GM21737 (cell line): ENCODE results near the gene SRP9.
"Not testable (repeated sequence)": the region's sequence is repeated elsewhere in the genome, so short reads cannot be mapped to it uniquely, and the experiment has no call there.

Experiments
- ATAC-seq: cut with Tn5 transposase; IDR thresholded peaks from one replicate; pipeline ENCODE4 v1.9.1; 2021; ENCODE audit warnings: mild to moderate bottlenecking, moderate library complexity; ENCODE audit not compliant: unreplicated experiment

Gene SRP9

DNA sequence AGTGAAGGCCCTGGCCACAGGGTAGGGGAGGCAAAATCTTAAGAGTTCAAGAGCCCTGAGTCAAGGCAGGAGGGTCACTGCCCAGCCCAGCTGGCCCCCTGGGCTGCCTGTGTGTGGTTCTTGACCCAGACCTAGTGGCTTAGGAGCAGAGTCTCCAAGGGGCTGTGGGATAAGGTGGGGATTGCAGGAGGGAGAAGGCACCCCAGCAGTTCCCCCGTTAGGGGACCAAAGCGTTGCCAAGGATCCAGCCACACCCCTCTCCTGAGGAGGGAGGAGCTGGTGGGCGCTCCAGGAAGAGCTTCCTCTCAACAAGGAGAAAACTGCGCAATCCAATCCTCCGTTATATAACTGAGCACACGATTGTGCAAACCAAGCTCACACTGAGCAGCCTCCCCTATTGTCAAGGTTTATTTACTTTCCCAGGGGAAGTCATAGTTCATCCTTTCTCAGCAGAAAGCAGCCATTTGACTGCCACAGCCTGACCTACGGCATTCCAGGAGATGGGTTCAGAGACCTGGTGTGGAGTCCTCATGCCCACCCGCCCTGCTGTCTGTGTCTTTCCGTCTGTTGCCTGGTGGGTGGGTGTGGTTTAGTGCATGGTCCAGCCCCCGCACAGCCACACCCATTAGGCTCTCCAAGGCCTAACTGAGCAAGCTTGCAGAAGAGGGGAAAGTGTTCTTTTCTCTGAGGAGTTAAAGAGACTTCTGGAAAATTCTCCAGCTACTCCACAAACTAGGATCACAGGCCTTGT, 35.8 kb downstream of the SRP9 start:
- ATAC-seq: no peak

GRCh38 chr1:225814381-225814780, 36.8 kb downstream of the SRP9 start:
- ATAC-seq: no peak

DNA sequence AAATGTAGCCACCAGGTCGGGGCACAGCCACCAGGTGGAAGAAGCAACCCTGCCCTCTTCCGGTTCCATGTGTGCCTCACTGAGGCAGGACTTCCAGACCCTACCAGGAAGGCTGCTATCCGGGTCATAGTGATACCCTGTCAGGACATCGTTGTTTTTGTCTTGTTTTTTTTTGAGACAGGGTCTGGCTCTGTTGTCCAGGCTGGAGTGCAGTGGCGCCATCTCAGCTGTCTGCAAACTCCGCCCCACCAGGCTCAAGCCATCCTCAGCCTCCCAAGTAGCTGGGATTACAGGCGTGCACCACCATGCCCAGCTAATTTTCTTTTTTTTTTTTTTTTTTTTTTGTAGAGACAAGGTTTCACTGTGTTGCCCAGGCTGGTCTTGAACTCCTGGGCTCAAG, 37.5 kb downstream of the SRP9 start:
- ATAC-seq: not testable (repeated sequence)

DNA sequence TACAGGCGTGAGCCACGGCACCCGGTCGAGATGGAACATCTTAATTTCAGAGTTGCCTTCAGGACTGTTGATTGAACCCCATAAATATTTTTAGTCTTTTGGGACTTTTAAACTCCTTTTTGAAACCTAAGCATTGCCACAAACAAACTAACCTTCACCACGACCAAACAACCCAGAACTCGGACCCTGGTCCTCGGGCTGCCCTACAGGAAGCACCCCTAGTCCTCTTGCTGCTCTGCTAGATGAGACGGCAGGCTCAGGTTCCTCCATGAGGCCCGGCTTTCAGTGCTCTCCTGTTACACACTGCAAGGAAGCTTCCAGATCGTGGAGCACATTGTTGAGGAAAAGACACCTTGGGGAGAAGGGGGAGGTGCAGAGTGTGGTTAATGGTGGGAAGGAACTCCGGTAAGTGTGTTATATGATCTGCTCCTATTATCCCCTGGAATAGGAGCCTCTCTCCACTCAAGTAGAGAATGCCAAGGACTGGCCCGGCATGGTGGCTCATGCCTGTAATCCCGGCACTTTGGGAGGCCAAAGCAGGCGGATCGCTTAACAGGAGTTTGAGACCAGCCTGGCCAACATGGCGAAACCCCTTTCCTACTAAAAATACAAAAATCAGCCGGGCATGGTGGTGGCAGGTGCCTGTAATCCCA, 38.0 kb downstream of the SRP9 start:
- ATAC-seq: no peak

- no peak for ATAC-seq
Observed at GRCh38 chr1:225816643-225817538, 39.3 kb downstream of the SRP9 start.

- no peak for ATAC-seq
Observed at GRCh38 chr1:225817611-225818061, 40.0 kb downstream of the SRP9 start.

DNA sequence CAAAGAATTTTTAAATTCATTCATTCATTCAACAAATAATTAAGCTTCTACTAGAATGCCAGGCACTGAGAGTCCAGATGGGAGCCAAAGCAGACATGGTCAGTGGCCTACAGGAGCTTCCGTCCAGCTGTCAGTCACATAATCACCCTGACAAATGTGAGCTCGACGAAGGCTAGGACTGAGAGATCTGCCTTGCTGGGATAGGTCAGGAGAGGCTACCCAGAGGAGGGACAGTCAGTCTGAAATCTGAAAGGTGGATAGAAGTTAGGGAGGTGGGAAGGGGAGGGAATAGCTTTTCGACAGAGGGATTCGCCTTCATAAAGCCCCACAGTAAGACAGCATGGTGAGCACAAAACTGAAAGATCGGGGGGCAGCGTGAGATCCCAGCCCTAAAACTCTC, 40.6 kb downstream of the SRP9 start:
- ATAC-seq: no peak

DNA sequence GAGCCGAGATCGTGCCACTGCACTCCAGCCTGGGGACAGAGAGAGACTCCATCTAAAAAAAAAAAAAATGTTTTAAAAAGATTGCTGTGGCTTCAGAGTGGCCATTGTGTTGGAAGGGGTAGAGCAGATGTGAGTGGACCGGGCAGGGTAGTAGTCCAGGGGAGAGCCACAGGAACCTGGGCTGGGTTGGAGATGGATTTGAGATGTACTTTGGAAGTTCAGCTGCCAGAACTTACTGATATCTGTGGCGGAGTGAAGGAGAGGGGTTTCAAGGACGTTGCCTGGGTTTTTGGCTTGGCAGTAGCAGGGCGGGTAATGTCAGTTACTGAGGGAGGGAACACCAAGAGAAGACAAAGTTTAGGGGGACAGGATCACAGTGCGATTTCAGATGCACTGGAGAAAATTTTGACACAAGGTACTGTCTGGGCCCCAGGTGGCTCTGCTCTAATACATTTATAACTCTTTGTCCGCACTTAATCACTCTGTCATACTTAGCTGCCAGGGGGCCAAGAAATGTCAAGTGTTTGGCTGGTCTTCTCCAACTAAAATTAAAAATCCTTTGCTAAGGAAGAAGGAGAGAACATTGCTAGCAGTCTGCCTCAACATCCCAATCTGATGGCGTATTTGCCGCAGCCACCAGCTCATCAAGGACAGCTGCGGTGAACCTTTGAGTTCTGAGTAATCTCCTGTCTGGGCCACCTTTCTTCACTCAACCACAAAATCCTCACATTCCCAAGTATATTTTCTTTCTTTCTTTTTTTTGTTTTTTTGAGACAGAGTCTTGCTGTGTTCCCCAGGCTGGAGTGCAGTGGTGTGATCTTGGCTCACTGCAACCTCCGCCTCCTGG, 41.9 kb downstream of the SRP9 start:
- ATAC-seq: no peak

DNA sequence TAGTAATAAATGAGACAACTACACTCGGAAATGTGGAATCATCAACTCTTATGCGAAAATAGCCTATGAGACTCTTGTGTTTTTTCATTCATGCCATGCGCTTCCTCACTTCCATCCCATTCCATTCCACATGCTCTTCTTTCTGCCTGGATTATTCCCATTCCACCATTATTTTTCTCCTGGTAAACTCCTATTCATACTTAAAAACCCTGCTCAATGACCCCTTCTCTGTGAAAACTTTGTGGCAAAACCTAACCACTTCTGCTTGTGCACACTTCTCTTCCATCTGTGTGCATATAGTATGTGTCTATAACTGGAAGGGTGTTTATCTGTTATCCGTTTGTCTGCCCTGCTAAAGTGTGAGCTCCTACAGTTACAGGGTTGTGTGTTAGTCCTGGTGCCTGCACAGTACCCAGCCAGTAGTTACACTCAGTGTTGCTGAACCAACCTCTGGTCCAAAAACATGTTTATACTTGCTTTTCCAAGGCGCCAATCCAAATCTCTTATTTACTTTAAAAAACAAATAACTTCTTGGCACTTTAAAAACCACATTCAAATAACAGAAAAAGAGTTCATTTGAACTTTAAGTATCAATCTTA, 43.0 kb downstream of the SRP9 start:
- no peak for ATAC-seq

DNA sequence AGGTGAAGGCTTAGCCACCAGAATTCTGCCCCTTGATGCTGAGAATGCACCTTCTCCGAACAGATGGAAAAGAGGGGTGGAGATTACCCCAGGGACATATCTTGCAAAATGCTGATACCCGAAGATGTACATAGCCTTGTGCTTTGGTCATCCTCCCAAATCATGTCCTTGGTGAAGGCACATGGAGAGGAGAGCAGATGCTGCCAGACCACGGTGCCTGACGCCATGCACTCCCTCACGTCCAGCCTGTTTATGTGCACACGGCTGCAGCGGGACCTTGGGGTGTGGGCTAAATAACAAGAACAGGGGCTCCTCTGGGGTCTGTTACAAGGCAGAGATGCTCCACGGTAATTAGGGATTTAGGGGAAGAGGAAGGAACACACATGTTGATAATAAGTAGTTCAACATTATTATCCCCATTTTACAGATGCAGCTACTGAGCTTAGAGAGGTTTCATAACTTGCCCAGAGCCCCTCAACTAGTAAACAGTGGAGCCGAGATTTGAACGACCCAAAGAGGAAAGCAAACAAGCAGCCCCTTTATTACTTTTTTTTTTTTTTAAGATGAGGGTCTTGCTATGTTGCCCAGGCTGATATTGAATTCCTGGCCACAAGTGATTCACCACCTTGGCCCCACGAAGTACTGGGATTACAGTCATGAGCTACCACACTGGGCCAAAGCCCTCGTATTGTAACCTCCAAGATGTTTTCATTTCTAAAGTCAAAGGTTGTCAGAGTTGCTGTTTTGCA, 45.2 kb downstream of the SRP9 start:
- ATAC-seq: no peak

DNA sequence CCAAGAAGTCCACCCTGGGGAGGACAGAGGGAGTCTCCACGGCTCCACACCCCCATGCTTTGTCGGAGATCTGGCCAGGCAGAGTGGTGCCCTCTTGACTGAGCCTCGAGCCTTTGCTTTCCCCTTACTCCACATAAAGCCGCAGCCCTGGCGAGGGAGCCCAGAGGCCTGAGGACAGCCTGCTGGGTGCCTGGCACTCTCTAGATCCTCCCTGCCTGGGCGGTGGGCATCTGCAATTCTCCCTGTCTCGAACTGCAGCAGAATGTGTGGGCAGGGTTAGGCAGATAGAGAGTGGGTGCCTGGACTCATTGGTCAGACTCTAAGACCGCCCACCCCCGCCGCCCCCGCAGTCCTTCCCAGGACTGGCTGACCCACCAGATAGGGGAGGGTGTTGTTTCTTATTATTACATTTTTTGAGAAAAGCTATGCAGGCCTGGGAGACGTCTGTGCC, 46.2 kb downstream of the SRP9 start:
- no peak for ATAC-seq

DNA sequence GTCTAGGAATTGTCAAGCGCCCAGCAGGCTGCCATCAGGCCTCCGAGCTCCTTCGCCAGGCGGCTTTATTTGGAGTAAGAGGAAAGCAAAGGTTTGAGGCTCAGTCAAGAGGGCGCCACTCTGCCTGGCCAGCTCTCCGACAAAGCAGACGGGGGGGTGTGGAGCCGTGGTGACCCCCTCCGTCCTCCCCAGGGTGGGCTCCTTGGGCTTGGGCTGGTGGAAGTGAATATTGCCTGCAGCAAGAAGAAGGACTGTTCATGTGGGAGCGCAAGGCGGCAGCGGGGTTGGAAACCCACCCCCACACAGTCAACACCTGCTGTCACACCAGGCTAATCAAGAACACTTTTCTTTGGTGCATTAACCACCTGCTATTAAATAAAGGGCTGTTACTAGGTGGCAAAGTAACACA, 46.9 kb downstream of the SRP9 start:
- no peak for ATAC-seq

GRCh38 chr1:225825078-225825477, 47.5 kb downstream of the SRP9 start:
- no peak for ATAC-seq

DNA sequence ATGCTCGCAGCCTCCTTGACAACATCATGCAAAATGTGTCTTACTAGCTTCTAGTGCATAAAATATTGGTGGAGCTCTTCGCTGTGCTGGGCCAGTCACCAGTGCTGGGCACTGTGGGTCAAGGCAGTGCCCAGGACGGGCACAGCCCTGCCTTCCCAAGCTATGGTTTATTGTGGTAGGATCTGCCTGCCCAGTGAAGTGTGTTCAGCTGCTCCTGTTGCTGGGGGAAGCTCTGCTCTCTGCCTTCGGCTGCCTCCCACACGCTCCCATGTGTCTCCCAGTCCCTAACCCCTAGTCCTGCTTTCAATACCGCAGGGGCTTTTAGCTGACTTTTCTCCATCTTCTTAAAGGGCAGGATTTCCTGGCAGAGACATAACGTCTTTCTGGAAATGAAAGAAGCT, 48.0 kb downstream of the SRP9 start:
- ATAC-seq: no peak

DNA sequence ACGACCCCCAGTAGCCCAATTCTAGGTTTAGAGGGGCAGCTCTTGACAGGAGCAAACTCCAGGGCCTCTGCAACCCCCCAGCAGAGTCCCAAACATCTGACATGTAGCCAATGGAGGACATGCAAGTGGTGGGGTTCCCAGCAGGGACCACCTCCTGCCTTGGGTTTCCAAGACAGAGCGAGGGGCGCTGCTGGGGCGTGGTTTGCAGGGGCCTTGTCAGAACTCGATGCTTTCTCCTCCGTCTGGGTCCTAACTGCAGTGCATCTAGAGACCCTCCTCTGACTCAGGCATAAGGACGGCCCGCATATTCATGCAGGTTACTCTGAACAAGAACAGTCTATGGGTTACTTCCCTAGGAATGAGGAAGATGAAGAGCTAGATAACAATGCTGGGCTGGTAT, 49.5 kb downstream of the SRP9 start:
- ATAC-seq: no peak

DNA sequence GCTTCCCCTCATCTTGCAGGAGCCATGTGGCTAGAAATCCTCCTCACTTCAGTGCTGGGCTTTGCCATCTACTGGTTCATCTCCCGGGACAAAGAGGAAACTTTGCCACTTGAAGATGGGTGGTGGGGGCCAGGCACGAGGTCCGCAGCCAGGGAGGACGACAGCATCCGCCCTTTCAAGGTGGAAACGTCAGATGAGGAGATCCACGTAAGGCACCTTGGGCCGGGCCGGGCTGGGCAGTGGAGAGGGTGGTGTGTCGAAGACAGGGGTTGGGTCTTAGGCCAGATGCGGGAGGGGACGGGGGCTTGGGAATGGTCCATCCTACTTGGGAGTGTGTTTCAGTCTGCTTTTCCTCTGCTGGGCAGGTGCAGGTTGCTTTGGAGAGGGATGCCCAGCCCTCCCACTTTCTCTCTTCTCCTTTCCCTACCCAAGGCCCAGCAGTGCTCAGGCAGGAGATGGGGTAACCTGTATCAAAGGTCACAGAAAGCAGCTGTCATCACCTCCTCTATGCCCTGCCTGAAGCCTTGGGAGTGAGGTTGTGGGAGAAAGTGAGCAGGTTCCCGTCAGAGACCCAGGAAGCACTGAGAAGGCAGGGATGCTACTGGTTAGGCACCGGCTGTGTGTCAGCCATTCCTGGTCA, 51.2 kb downstream of the SRP9 start:
- no peak for ATAC-seq

GRCh38 chr1:225830841-225831240, 53.2 kb downstream of the SRP9 start:
- ATAC-seq: no peak

DNA sequence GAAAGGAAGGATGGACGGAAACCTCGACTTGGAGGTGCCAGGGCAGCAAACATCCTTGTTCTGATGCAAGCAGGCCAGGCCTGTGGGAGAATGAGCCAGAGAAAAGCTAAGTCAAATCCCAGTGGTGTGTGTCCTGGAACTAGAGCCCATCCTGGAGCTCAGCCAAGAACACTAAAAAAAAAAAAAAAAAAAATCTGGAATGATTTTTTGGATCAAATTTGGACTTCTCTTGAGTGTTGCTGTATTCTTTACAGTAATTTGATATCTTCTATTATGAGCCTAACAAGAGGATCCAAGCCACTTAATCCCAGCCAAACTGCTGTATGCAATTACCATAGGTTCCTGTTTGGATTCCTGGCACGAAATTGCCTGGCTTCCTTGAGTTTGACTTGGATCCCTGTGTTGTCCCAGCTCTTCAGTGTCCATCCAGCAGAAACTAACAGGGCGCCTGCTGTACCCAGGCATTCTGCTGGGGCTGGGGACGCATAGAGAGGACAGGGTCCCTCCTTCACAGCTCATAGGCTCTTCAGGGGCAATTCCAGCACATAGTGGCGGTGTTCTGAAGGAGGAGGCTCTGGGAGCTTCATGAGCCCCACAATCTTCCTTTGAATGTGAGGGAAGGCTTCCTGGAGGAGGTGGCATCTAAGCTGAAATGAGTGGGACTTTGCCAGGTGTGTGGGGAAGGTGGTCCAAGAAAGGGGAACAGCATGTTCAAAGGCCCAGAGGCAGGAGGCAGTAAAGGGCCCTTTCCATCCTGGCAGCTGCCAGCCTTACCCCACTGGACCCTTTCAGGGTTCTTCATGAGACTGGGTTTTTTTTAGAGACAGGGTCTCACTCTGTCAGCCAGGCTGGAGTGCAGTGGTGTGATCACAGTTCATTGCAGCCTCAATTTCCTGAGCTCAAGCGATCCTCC, 57.0 kb downstream of the SRP9 start:
- ATAC-seq: no peak
